HG02870 (cell line): Measurements from ENCODE around the gene HFM1.
A peak's percentile ranks its signal among the peaks of the same experiment; 100 is the strongest.
"Not testable (repeated sequence)": the region's sequence is repeated elsewhere in the genome, so short reads cannot be mapped to it uniquely, and the experiment has no call there.

ENCODE experiments used
- ATAC-seq: cut with Tn5 transposase; IDR thresholded peaks from one replicate; pipeline ENCODE4 v1.9.1; 2021; ENCODE audit warnings: mild to moderate bottlenecking, moderate library complexity; ENCODE audit not compliant: unreplicated experiment

The HFM1 gene

GRCh38 chr1:91404151-91405012, at the start of gene HFM1:
Gene HFM1 (minus strand): TSS chr1:91404837. CDS start chr1:91401082, 3,755 bp downstream.
- ATAC-seq: peak; percentile 97

GRCh38 chr1:91454136-91454535, 49.5 kb upstream of the HFM1 start:
- ATAC-seq: no peak

- no peak for ATAC-seq
Measured at GRCh38 chr1:91450260-91450659, 45.6 kb upstream of the HFM1 start.

GRCh38 chr1:91447782-91448181, 43.1 kb upstream of the HFM1 start:
- ATAC-seq: not testable (repeated sequence)

GRCh38 chr1:91441980-91442379, 37.3 kb upstream of the HFM1 start:
- ATAC-seq: not testable (repeated sequence)

- no peak for ATAC-seq
Measured at GRCh38 chr1:91440847-91441246, 36.2 kb upstream of the HFM1 start.

- ATAC-seq: no peak
Measured at GRCh38 chr1:91439016-91439415, 34.4 kb upstream of the HFM1 start.

GRCh38 chr1:91428182-91428798, 23.7 kb upstream of the HFM1 start:
- no peak for ATAC-seq

- no peak for ATAC-seq
Measured at GRCh38 chr1:91427741-91428140, 23.1 kb upstream of the HFM1 start.

- not testable (repeated sequence) for ATAC-seq
Measured at GRCh38 chr1:91422523-91422922, 17.9 kb upstream of the HFM1 start.

GRCh38 chr1:91412371-91412770, 7.7 kb upstream of the HFM1 start:
- ATAC-seq: no peak

- no peak for ATAC-seq
Measured at GRCh38 chr1:91406773-91407389, 2.2 kb upstream of the HFM1 start.

- ATAC-seq: no peak
Measured at GRCh38 chr1:91402023-91402422, 2.6 kb downstream of the HFM1 start.

- no peak for ATAC-seq
Measured at GRCh38 chr1:91400133-91400725, 4.4 kb downstream of the HFM1 start.

- no peak for ATAC-seq
Measured at GRCh38 chr1:91398291-91398690, 6.3 kb downstream of the HFM1 start.

GRCh38 chr1:91397605-91398004, 7.0 kb downstream of the HFM1 start:
- no peak for ATAC-seq

GRCh38 chr1:91393042-91393441, 11.6 kb downstream of the HFM1 start:
- ATAC-seq: no peak

GRCh38 chr1:91386109-91386508, 18.5 kb downstream of the HFM1 start:
- ATAC-seq: no peak

- no peak for ATAC-seq
Measured at GRCh38 chr1:91383456-91383855, 21.2 kb downstream of the HFM1 start.

- no peak for ATAC-seq
Measured at GRCh38 chr1:91381844-91382243, 22.8 kb downstream of the HFM1 start.

GRCh38 chr1:91374086-91374485, 30.6 kb downstream of the HFM1 start:
- ATAC-seq: no peak
